Measurements from ENCODE around the gene LAMTOR4. TPM values are rescaled to one million over a fixed set of nuclear protein-coding genes. Genes with fewer than 3 reads are reported as not detected.

LAMTOR4 gene
- total and polyA plus RNA-seq, 2 of the 13 experiments (the other 11 are each of a cell fraction or from before 2014, with no cell fraction given), result 115 to 118 TPM

DNA sequence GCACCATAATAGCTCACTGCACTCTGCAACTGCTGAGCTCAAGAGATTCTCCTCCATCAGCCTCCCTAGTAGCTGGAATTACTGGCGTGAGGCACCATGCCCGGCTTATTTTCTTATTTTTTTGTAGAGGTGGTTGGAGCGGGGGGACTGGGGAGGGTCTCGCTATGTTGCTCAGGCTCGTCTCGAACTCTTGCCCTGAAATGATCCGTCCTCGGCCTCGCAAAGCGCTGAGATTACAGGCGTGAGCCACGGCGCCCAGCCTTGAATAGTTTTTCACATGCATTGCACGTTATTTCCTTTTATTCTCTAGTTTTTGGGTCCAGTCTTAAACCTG is 526 bp upstream of the LAMTOR4 start (continued):
- TF ChIP-seq PRDM10 (CRISPR knock-in tag; IDR thresholded peaks at IDR 0.05; ENCODE audit: low read depth) (no peak), ZMYM2 (CRISPR knock-in tag; IDR thresholded peaks at IDR 0.05) (peak; percentile 82), SRY (CRISPR knock-in tag; IDR thresholded peaks at IDR 0.05) (0 out of 2 replicates have a peak, but pooled peaks have one; percentile 29), ZNF746 (CRISPR knock-in tag; IDR thresholded peaks at IDR 0.05) (0 out of 2 replicates have a peak, but pooled peaks have one; percentile 17), GABPA (IDR thresholded peaks at IDR 0.05; ENCODE audit: low read depth, low read length) (no peak), GABPA (CRISPR knock-in tag; IDR thresholded peaks at IDR 0.05; ENCODE audit: low read depth) (no peak), RAD21 (CRISPR knock-in tag; IDR thresholded peaks at IDR 0.05) (no peak), EHMT2 (IDR thresholded peaks at IDR 0.05; ENCODE audit: borderline replicate concordance, low read depth, low read length) (no peak), DRAP1 (CRISPR knock-in tag; IDR thresholded peaks at IDR 0.05) (no peak), ZNF563 (CRISPR knock-in tag; IDR thresholded peaks at IDR 0.05) (no peak), EEA1 (CRISPR knock-in tag; IDR thresholded peaks at IDR 0.05; ENCODE audit: borderline replicate concordance) (0 out of 2 replicates have a peak, but pooled peaks have one; percentile 48), SUZ12 (IDR thresholded peaks at IDR 0.05; ENCODE audit: low read depth, low read length) (no peak), NFE2L2 (IDR thresholded peaks at IDR 0.05; ENCODE audit: low read length) (no peak), ZFP1 (CRISPR knock-in tag; IDR thresholded peaks at IDR 0.05) (no peak), ZFP91 (CRISPR knock-in tag; IDR thresholded peaks at IDR 0.05; ENCODE audit: borderline replicate concordance) (0 out of 2 replicates have a peak, but pooled peaks have one; percentile 4)
- TF ChIP-seq, protein P1, sequence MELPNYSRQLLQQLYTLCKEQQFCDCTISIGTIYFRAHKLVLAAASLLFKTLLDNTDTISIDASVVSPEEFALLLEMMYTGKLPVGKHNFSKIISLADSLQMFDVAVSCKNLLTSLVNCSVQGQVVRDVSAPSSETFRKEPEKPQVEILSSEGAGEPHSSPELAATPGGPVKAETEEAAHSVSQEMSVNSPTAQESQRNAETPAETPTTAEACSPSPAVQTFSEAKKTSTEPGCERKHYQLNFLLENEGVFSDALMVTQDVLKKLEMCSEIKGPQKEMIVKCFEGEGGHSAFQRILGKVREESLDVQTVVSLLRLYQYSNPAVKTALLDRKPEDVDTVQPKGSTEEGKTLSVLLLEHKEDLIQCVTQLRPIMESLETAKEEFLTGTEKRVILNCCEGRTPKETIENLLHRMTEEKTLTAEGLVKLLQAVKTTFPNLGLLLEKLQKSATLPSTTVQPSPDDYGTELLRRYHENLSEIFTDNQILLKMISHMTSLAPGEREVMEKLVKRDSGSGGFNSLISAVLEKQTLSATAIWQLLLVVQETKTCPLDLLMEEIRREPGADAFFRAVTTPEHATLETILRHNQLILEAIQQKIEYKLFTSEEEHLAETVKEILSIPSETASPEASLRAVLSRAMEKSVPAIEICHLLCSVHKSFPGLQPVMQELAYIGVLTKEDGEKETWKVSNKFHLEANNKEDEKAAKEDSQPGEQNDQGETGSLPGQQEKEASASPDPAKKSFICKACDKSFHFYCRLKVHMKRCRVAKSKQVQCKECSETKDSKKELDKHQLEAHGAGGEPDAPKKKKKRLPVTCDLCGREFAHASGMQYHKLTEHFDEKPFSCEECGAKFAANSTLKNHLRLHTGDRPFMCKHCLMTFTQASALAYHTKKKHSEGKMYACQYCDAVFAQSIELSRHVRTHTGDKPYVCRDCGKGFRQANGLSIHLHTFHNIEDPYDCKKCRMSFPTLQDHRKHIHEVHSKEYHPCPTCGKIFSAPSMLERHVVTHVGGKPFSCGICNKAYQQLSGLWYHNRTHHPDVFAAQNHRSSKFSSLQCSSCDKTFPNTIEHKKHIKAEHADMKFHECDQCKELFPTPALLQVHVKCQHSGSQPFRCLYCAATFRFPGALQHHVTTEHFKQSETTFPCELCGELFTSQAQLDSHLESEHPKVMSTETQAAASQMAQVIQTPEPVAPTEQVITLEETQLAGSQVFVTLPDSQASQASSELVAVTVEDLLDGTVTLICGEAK (IDR thresholded peaks at IDR 0.05), result no peak
- TF ChIP-seq, protein P1 (CRISPR knock-in tag; IDR thresholded peaks at IDR 0.05), result peak; percentile 61
